Left lung (tissue), 10 donors: Measurements from ENCODE around the gene NMNAT3. TPM values are rescaled to one million over a fixed set of nuclear protein-coding genes. Genes with fewer than 3 reads are reported as not detected.

ENCODE experiments used
- ATAC-seq: fragments of 200-7000 bp; cut with Tn5 transposase; one replicate; pipeline ENCODE4 v1.9.1; 2020; ENCODE audit warnings: moderate library complexity
- DNase-seq, 4 donors: peaks; one replicate each; pipeline ENCODE4 v3.0.0-alpha.2; 2013 to 2020
- H3K27ac ChIP-seq, 2 donors: fragments of 200-600 bp; sonication (generic) in 1 of 2; one replicate each; pipeline versions ENCODE4 v1.5.0 to v1.8.0; 2020 to 2021
- H3K27me3 ChIP-seq, 2 donors: fragments of 200-600 bp; sonication (generic) in 1 of 2; one replicate each; pipeline versions ENCODE4 v1.5.0 to v1.8.0; 2020 to 2021
- H3K36me3 ChIP-seq, 2 donors: fragments of 200-600 bp; sonication (generic) in 1 of 2; one replicate each; pipeline versions ENCODE4 v1.5.0 to v1.8.0; 2020 to 2021
- H3K4me1 ChIP-seq, 2 donors: fragments of 200-600 bp; one replicate each; pipeline ENCODE4 v1.8.0; 2021
- H3K4me3 ChIP-seq, 2 donors: fragments of 200-600 bp; sonication (generic) in 1 of 2; one replicate each; pipeline versions ENCODE4 v1.5.0 to v1.8.0; 2020 to 2021; ENCODE audit warnings: mild to moderate bottlenecking in 1 of 2
- H3K9me3 ChIP-seq, 2 donors: fragments of 200-600 bp; sonication (generic) in 1 of 2; one replicate each; pipeline versions ENCODE4 v1.5.0 to v1.8.0; 2020 to 2021
- CTCF ChIP-seq, 2 donors: fragments of 200-600 bp; sonication (generic) in 1 of 2; IDR thresholded peaks; one replicate each; pipeline versions ENCODE4 v1.5.0 to v1.8.0; 2021; ENCODE audit warnings: antibody characterized with exemption in 2 of 2
- intact Hi-C, 2 donors: fragments of 100-400 bp; cut with DNase I; formaldehyde crosslinking; loops; one replicate each; pipeline versions ENCODE4 v1.11.2 to v1.14.2; 2022
- polyA plus RNA-seq, 6 donors: library from polyadenylated mRNA; unstranded; fragments of 120-200 nt; gene quantifications; one replicate each; pipeline ENCODE4 v1.2.1, GENCODE V29; 2013; ENCODE audit not compliant: insufficient read length in 6 of 6
- total RNA-seq, 2 donors: library from RNA; stranded (reverse); fragmentation: NEBNext Ultra II Directional; extraction: Animal tissue kit (Norgen Biotek cat#: 25700); gene quantifications; one replicate each; pipeline ENCODE4 v1.2.1, GENCODE V29; 2021
- donor health status: DM: no; HTN: yes; CAD: no.
- donor health status: DM: no; HTN: no; CAD: no.

Gene NMNAT3
- total and polyA plus RNA-seq, 8 donors, result 3.2 to 8.0 (median 6.0) TPM

GRCh38 chr3:139620438-139620837, 57.3 kb downstream of the NMNAT3 start:
- intact Hi-C loops, result loop anchor here in 1 of 2 donors (5.0 kb wide), 1 partner anchor 167 kb away; no protein-coding TSS in a partner anchor
- H3K4me3 ChIP-seq, result no peak overlapping the region
- no peaks in the 10 kb centered on the region for H3K36me3 ChIP-seq
- no peaks in the 10 kb centered on the region for H3K27me3 ChIP-seq
- H3K4me1 ChIP-seq, result no peaks in the 10 kb centered on the region
- TF ChIP-seq CTCF (IDR thresholded peaks at IDR 0.05), result no peak
- H3K9me3 ChIP-seq, result no peaks in the 10 kb centered on the region
- DNase-seq, result no peak
- no peak overlapping the region for H3K27ac ChIP-seq
- no peak for ATAC-seq

- no peak for TF ChIP-seq CTCF (IDR thresholded peaks at IDR 0.05)
- no peak overlapping the region for H3K27ac ChIP-seq
- intact Hi-C loops, result no loop called here
- H3K36me3 ChIP-seq, result no peaks in the 10 kb centered on the region
- ATAC-seq (no peak), DNase-seq (no peak)
- no peaks in the 10 kb centered on the region for H3K4me1 ChIP-seq
- no peak overlapping the region for H3K4me3 ChIP-seq
- no peaks in the 10 kb centered on the region for H3K27me3 ChIP-seq
- no peaks in the 10 kb centered on the region for H3K9me3 ChIP-seq
These were observed 58.3 kb downstream of the NMNAT3 start for GRCh38 chr3:139619484-139619883.

- Histone ChIP-seq H3K4me1 (no peaks in the 10 kb centered on the region), H3K36me3 (no peaks in the 10 kb centered on the region), H3K27ac (no peak overlapping the region), H3K9me3 (no peaks in the 10 kb centered on the region), H3K4me3 (no peak overlapping the region), H3K27me3 (no peaks in the 10 kb centered on the region)
- ATAC-seq (no peak), DNase-seq (no peak)
- intact Hi-C loops, result no loop called here
- no peak for TF ChIP-seq CTCF (IDR thresholded peaks at IDR 0.05)
These were observed 60.0 kb downstream of the NMNAT3 start for GRCh38 chr3:139617672-139618268.

- no peak overlapping the region for H3K4me3 ChIP-seq
- TF ChIP-seq CTCF (IDR thresholded peaks at IDR 0.05), result no peak
- no peaks in the 10 kb centered on the region for H3K27me3 ChIP-seq
- H3K9me3 ChIP-seq, result no peaks in the 10 kb centered on the region
- DNase-seq (no peak), ATAC-seq (no peak)
- no peak overlapping the region for H3K27ac ChIP-seq
- H3K36me3 ChIP-seq, result no peaks in the 10 kb centered on the region
- no peaks in the 10 kb centered on the region for H3K4me1 ChIP-seq
- intact Hi-C loops, result no loop called here
These were observed 66.2 kb downstream of the NMNAT3 start for GRCh38 chr3:139611528-139611927.

- Histone ChIP-seq H3K4me1 (no peaks in the 10 kb centered on the region), H3K36me3 (no peaks in the 10 kb centered on the region), H3K4me3 (no peak overlapping the region), H3K9me3 (no peaks in the 10 kb centered on the region), H3K27ac (no peak overlapping the region), H3K27me3 (no peaks in the 10 kb centered on the region)
- intact Hi-C loops, result no loop called here
- ATAC-seq, result no peak
- TF ChIP-seq CTCF (IDR thresholded peaks at IDR 0.05), result no peak
- no peak for DNase-seq
These were observed 66.9 kb downstream of the NMNAT3 start for GRCh38 chr3:139610886-139611285.
